K562 (cell line): Measurements from ENCODE around the gene INTS4. TPM values are rescaled to one million over a fixed set of nuclear protein-coding genes. Genes with fewer than 3 reads are reported as not detected.

Experiments
- FUS ChIP-seq: fragments of 200-400 bp; formaldehyde crosslinking; optimal IDR thresholded peaks from 2 replicates; pipeline ENCODE3; 2017; ENCODE audit warnings: low read depth, low read length
- HNRNPL ChIP-seq: fragments of 200-400 bp; formaldehyde crosslinking; IDR thresholded peaks from 2 replicates; pipeline ENCODE4 v1.6.1; 2017; ENCODE audit warnings: low read depth, mild to moderate bottlenecking, low read length
- polyA plus RNA-seq, 8 experiments: library from polyadenylated mRNA; depleted of rRNA in 4 of 8; stranded (reverse) in 5 of 8; unstranded in 3 of 8; fragments of >200 nt; fragmentation: Nextera tagmentation in 2 of 8; fragmentation: Illumina TruSeq in 1 of 8; extraction: Ambion mirVana in 2 of 8; extraction: Trizol in 1 of 8; gene quantifications; 2 replicates each; pipeline versions ENCODE4 v1.2.1 to v1.2.3, GENCODE V29; 2011 to 2014; ENCODE audit warnings: inconsistent platforms in 1 of 8, missing spikeins in 1 of 8
- total RNA-seq, 7 experiments: library from RNA; depleted of rRNA in 6 of 7; stranded (reverse); fragments of >200 nt in 6 of 7; fragmentation: Illumina TruSeq in 2 of 7; extraction: Trizol in 2 of 7; gene quantifications; 2 replicates each; pipeline versions ENCODE4 v1.2.1 to v1.2.3, GENCODE V29; 2011 to 2021; ENCODE audit warnings: low replicate concordance in 1 of 7
- TF ChIP-seq, protein P1 (sequence below), 2 experiments: fragments of 450-650 bp in 1 of 2; sonication (generic) in 1 of 2; formaldehyde crosslinking in 1 of 2; IDR thresholded peaks; 2 replicates each; pipeline versions ENCODE4 v1.7.1 to v1.9.0; 2016 to 2022; ENCODE audit warnings: inconsistent platforms in 1 of 2, mild to moderate bottlenecking in 1 of 2, missing genetic modification reagents in 1 of 2
- TF ChIP-seq, protein P2 (sequence below): fragments of 250-450 bp; sonication (Bioruptor Pico); IDR thresholded peaks from 2 replicates; pipeline ENCODE4 v1.8.0; 2022; ENCODE audit warnings: moderate library complexity, mild to moderate bottlenecking, inconsistent platforms

Gene INTS4
- total and polyA plus RNA-seq, 9 of the 15 experiments (the other 6 are each of a cell fraction or from before 2014, with no cell fraction given): 28.4 to 53.4 (median 44.5) TPM

DNA sequence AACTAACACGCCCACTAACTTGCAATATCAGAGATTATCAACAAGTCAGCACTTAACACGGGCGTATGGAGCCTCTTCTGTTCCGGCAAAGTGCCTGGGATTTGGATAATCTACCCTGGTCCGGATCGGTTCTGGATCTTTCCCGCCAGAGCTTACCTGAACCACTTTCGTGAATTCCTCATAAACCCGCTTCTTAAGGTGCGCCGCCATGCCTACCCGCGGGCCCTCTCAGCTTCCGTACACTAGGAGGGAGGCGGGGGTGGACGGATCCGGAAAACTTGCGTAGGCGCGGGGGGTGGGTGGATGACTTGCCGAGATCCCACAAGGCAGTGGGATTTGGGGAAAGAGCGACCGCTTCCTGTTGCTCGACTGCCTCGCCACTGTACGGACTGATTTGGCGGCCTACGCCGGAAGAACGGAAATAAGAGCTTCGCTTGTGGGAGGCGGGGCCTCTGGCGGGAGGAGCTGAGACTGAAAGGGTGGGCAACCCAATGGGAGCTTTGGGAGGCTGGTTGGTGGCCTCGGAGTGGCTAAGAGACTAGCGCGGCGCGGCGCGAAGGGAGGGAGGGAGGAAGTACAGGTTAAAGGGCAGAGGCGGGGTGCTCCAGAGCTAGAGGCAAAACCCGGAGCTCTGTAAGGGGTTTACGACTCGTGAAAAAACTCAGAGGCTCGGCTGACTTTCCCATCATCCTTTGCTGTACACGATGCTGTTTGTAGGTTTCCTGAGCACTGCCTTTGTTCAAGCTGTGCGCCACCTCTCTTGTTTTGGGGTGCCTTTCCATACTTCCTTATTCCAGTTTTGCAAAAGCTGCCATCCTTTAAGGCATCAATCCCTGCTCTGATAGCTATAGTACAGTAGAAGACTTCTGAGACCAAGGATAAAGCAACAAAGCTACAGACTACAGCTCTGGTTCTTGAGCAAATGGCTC, at the start of gene INTS4 (continued):
- TF ChIP-seq, protein P1, sequence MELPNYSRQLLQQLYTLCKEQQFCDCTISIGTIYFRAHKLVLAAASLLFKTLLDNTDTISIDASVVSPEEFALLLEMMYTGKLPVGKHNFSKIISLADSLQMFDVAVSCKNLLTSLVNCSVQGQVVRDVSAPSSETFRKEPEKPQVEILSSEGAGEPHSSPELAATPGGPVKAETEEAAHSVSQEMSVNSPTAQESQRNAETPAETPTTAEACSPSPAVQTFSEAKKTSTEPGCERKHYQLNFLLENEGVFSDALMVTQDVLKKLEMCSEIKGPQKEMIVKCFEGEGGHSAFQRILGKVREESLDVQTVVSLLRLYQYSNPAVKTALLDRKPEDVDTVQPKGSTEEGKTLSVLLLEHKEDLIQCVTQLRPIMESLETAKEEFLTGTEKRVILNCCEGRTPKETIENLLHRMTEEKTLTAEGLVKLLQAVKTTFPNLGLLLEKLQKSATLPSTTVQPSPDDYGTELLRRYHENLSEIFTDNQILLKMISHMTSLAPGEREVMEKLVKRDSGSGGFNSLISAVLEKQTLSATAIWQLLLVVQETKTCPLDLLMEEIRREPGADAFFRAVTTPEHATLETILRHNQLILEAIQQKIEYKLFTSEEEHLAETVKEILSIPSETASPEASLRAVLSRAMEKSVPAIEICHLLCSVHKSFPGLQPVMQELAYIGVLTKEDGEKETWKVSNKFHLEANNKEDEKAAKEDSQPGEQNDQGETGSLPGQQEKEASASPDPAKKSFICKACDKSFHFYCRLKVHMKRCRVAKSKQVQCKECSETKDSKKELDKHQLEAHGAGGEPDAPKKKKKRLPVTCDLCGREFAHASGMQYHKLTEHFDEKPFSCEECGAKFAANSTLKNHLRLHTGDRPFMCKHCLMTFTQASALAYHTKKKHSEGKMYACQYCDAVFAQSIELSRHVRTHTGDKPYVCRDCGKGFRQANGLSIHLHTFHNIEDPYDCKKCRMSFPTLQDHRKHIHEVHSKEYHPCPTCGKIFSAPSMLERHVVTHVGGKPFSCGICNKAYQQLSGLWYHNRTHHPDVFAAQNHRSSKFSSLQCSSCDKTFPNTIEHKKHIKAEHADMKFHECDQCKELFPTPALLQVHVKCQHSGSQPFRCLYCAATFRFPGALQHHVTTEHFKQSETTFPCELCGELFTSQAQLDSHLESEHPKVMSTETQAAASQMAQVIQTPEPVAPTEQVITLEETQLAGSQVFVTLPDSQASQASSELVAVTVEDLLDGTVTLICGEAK (IDR thresholded peaks at IDR 0.05): peak; percentile 97
- TF ChIP-seq, protein P1 (CRISPR knock-in tag; IDR thresholded peaks at IDR 0.05): no peak
- TF ChIP-seq FUS: no peak
- TF ChIP-seq, protein P2, sequence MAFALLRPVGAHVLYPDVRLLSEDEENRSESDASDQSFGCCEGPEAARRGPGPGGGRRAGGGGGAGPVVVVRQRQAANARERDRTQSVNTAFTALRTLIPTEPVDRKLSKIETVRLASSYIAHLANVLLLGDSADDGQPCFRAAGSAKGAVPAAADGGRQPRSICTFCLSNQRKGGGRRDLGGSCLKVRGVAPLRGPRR: no peak
- TF ChIP-seq HNRNPL: no peak
